Measurements from ENCODE around the gene COQ8A. TPM values are rescaled to one million over a fixed set of nuclear protein-coding genes. Genes with fewer than 3 reads are reported as not detected.

The COQ8A gene
- total RNA-seq, 2 donors from 2014 or later, result 61.8 to 66.1 TPM

GRCh38 chr1:226979115-226979516 is 39.0 kb downstream of the COQ8A start:
- no peak for TF ChIP-seq POLR2AphosphoS5 (IDR thresholded peaks at IDR 0.05)
- no peak for TF ChIP-seq POLR2A (IDR thresholded peaks at IDR 0.05)
- TF ChIP-seq CTCF (IDR thresholded peaks at IDR 0.05), result no peak
- no peak for DNase-seq (ENCODE audit: low spot score)
- intact Hi-C loops (cut with DNase I), result no loop called here
- peaks cover 5% of the 10 kb centered on the region for H3K4me1 ChIP-seq (replicated peaks)
- H3K4me3 ChIP-seq, result no peak overlapping the region
- H3K36me3 ChIP-seq, result peaks cover 0 to 7% of the 10 kb centered on the region in 2 donors
- no peaks in the 10 kb centered on the region for H3K27me3 ChIP-seq (replicated peaks; ENCODE audit: insufficient read depth)
- no peaks in the 10 kb centered on the region for H3K9me3 ChIP-seq
- no peak overlapping the region for H3K27ac ChIP-seq
- WGBS, result 83% methylated on average over 4 of the region's 15 CpGs

- 85% methylated on average over 9 of the region's 12 CpGs for WGBS
- Histone ChIP-seq H3K4me3 (no peak overlapping the region), H3K9me3 (no peaks in the 10 kb centered on the region), H3K4me1 (replicated peaks) (no peaks in the 10 kb centered on the region), H3K36me3 (peaks cover 0 to 7% of the 10 kb centered on the region in 2 donors), H3K27ac (no peak overlapping the region), H3K27me3 (replicated peaks; ENCODE audit: insufficient read depth) (no peaks in the 10 kb centered on the region)
- intact Hi-C loops (cut with DNase I), result no loop called here
- no peak for DNase-seq (ENCODE audit: low spot score)
- no peak for TF ChIP-seq POLR2A (IDR thresholded peaks at IDR 0.05)
- TF ChIP-seq POLR2AphosphoS5 (IDR thresholded peaks at IDR 0.05), result no peak
- TF ChIP-seq CTCF (IDR thresholded peaks at IDR 0.05), result no peak
Measured at GRCh38 chr1:226979517-226980121, 39.5 kb downstream of the COQ8A start.

GRCh38 chr1:226980122-226980560 is 40.0 kb downstream of the COQ8A start:
- 94% methylated on average over 4 of the region's 4 CpGs for WGBS
- Histone ChIP-seq H3K4me3 (no peak overlapping the region), H3K9me3 (no peaks in the 10 kb centered on the region), H3K36me3 (peaks cover 0 to 7% of the 10 kb centered on the region in 2 donors), H3K4me1 (replicated peaks) (no peaks in the 10 kb centered on the region), H3K27ac (no peak overlapping the region), H3K27me3 (replicated peaks; ENCODE audit: insufficient read depth) (no peaks in the 10 kb centered on the region)
- intact Hi-C loops (cut with DNase I), result no loop called here
- no peak for TF ChIP-seq CTCF (IDR thresholded peaks at IDR 0.05)
- no peak for TF ChIP-seq POLR2AphosphoS5 (IDR thresholded peaks at IDR 0.05)
- no peak for TF ChIP-seq POLR2A (IDR thresholded peaks at IDR 0.05)
- no peak for DNase-seq (ENCODE audit: low spot score)

GRCh38 chr1:226980565-226981385 is 40.7 kb downstream of the COQ8A start:
- intact Hi-C loops (cut with DNase I), result no loop called here
- TF ChIP-seq POLR2AphosphoS5 (IDR thresholded peaks at IDR 0.05) (no peak), POLR2A (IDR thresholded peaks at IDR 0.05) (no peak)
- Histone ChIP-seq H3K4me1 (replicated peaks) (no peaks in the 10 kb centered on the region), H3K27ac (no peak overlapping the region), H3K27me3 (replicated peaks; ENCODE audit: insufficient read depth) (no peaks in the 10 kb centered on the region), H3K9me3 (no peaks in the 10 kb centered on the region), H3K36me3 (peaks cover 0 to 7% of the 10 kb centered on the region in 2 donors), H3K4me3 (no peak overlapping the region)
- DNase-seq (ENCODE audit: low spot score), result no peak
- WGBS, result 92% methylated on average over 19 of the region's 26 CpGs

- Histone ChIP-seq H3K27me3 (replicated peaks; ENCODE audit: insufficient read depth) (no peaks in the 10 kb centered on the region), H3K4me3 (no peak overlapping the region), H3K36me3 (peaks cover 0 to 7% of the 10 kb centered on the region in 2 donors), H3K27ac (no peak overlapping the region), H3K4me1 (replicated peaks) (no peaks in the 10 kb centered on the region), H3K9me3 (no peaks in the 10 kb centered on the region)
- DNase-seq (ENCODE audit: low spot score), result no peak
- 98% methylated on average over 7 of the region's 12 CpGs for WGBS
- intact Hi-C loops (cut with DNase I), result no loop called here
- no peak for TF ChIP-seq POLR2A (IDR thresholded peaks at IDR 0.05)
- no peak for TF ChIP-seq CTCF (IDR thresholded peaks at IDR 0.05)
- TF ChIP-seq POLR2AphosphoS5 (IDR thresholded peaks at IDR 0.05), result no peak
Measured at GRCh38 chr1:226981386-226981817, 41.3 kb downstream of the COQ8A start.

All from prostate gland (tissue), 2 donors.